Smooth muscle cell of the brain vasculature (primary cell): Measurements from ENCODE around the gene SHC4.
"Not testable (repeated sequence)": the region's sequence is repeated elsewhere in the genome, so short reads cannot be mapped to it uniquely, and the experiment has no call there.

Experiments used
- DNase-seq: peaks from one replicate; pipeline ENCODE4 v3.0.0-alpha.2; 2012; ENCODE audit warnings: low read depth, low spot score

SHC4 gene

DNA sequence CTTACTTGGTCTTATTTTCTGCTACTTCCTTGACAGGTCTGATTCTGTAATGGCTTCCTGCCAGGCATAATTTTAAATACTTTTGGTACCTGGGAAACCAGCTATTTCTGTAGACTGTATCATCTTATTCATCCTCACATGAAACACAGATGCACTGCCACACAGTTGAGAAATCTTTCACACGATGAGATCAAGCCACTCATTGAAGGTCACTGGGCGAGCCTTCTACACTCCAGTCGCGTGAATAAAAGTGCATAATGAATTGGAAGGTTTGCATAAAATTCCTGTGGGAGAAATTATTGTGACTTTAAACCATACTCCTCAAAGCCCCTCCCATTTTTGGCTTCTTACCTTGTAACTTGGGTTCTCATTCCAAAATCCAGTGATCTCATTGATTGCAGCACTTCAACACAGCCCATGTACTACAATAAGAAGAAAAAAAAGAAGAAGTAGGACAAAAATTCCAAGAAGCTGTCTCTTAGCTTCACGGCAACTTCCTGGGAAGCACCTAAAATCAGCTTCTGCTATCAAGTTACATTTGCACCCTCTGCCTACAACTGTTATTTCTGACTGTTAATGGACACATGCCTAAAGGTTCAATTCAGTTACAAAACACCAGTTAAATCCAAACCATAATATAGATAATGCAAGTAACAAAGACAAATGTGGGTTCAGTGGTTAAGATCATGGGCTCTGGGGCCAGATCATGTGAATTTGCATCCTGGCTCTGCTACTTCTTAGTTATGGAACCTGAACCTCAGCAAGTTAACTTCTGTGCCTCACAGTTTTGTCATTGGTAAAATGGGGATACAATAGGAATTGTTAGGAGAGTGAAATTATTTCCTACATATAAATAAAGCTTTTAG, 39.0 kb downstream of the SHC4 start:
- DNase-seq: no peak

DNA sequence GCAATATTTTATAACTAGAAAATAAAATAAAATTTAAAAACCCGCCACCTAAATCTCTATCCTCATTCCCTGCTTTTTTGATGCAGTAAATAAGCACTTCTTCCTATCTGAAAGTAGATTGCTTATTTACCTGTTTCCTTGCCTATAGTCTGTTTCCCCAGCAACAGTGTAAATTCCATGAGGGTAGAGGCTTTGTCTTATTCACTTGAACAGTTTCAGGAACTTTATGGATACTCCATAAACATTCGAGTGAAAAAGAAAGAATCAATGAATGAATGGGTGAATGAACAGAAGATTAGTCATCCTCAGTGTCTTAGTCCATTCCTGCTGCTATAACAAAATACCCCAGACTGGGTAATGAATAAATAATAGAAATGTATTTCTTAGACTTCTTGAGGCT, 41.7 kb downstream of the SHC4 start:
- no peak for DNase-seq

DNA sequence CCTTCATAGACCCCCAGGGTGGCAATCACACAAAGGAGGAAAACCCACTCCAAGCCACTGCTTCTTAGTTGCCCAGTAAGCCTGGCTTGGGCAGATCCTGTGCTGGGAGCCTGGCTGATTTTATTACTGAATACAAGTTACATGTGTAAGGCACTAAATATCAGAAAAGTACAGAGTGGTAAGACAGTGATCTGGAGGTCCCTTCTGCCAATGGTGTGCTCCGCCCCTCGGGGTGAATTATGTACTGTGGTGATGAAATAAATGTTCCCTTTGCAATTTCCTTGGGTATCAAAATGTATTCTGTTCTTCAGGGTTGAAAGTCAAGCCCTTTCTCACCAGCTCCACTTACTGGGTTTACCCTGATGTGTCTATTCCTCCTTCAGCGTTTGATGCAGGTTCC, 47.0 kb downstream of the SHC4 start:
- DNase-seq: no peak

DNA sequence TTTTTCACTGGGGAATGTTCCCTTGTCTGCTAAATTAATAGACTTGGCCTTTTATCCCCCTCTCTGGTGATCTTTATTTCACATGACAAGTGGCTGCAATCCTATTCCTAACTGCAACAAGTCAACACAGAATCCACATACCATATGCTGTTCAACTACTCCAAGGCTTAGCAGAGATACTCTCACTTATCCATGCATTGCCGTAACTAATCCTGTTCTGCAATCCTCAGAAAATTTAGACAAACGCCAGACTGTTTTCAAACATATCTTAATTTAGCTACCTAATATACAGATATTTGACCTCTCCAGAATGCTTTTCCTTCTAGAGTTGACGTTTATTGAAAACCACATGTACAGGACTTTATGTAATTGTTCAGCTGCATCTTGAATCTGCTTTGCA, 47.9 kb downstream of the SHC4 start:
- no peak for DNase-seq

DNA sequence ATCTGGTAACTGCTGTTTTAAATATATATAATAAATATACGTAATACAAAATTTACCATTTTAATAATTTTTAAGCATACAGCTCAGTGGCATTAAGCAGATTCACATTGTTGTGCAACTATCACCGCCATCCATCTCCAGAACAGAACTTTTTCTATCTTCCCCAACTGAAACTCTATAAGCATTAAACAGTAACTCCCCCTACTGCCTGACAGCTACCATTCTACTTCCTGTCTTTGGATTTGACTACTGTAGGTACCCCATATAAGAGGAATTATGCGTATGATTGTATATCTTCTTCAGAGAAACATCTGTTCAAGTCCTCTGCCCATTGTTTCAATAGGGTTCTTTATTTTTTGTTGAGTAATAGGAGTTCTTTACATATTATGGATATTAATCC, 49.0 kb downstream of the SHC4 start:
- DNase-seq: no peak

DNA sequence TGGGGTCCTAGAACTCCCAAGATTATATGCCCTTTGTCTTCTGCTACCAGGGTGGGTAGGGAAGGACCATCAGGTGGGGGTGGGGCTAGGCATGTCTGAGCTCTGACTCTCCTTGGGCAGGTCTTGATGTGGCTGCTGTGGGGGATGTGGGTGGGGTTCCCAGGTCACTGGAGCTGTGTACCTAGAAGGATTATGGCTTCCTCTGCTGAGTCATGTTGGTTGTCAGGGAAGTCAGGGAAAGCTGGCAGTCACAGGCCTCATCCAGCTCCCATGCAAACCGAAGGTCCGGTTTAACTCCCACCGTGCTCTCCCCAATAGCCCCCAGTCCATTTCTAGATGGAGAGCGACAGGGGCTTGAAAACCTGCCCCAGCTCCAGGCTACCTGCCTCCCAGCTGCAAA, 50.6 kb downstream of the SHC4 start:
- no peak for DNase-seq

DNA sequence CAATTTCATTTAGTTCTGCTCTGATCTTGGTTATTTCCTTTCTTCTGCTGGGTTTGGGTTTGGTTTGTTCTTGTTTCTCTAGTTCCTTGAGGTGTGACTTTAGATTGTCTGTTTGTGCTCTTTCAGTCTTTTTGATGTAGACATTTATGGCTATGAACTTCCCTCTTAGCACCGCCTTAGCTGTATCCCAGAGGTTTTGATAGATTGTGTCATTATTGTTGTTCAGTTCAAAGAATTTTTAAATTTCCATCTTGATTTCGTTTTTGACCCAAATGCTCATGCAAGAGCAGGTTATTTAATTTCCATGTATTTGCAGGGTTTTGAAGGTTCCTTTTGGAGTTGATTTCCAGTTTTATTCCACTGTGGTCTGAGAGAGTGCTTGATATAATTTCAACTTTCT, 53.2 kb downstream of the SHC4 start:
- DNase-seq: not testable (repeated sequence)

DNA sequence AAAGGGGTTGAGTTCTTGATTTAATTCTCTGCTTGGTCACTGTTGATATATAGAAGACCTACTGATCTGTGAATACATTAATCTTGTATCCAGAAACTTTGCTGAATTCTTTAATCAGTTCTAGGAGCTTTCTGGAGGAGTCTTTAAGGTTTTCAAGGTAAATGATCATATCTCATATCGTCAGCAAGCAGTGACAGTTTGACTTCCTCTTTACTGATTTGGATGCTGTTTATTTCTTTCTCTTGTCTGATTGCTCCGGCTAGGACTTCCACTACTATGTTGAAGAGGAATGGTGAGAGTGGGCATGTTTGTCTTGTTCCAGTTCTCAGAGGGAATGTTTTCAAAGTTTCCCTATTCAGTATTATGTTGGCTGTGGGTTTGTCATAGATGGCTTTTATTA, 54.4 kb downstream of the SHC4 start:
- not testable (repeated sequence) for DNase-seq

DNA sequence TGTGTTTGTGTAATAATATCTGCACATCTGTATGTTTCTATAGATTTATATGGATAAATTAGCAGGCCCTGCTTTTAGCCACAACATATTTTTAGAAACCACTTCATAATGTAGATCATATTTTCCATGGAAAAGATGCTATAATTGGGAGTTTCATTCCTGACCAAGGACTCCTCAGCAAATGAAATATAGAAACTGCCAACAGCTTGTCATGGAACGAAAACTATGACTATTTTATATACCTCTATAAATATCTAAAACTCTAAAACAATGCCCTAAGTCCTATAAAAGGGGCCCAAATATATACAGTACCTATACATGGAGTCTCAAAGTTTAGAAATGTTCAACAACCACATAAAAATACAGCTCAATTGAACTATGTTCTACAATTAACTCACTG, 57.9 kb downstream of the SHC4 start:
- DNase-seq: no peak

DNA sequence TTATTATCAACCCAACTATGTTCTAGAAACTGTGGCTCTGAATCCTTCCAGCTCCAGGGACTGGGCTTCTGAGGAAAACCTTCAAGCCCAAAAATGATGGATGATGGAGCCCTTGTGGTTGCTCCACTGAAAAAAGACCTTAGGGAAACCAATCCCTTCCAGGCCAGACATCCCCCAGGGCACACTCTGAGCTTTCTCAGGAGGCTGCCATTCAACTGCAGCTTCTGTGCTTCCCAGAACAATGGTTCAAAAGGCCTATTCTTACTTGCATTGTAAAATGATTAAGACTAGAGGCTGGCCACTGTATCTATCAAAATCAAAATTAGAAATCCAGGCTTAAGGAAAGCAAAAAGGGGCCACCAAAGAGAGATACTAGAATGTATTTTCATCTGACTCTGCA, 58.5 kb downstream of the SHC4 start:
- DNase-seq: no peak

DNA sequence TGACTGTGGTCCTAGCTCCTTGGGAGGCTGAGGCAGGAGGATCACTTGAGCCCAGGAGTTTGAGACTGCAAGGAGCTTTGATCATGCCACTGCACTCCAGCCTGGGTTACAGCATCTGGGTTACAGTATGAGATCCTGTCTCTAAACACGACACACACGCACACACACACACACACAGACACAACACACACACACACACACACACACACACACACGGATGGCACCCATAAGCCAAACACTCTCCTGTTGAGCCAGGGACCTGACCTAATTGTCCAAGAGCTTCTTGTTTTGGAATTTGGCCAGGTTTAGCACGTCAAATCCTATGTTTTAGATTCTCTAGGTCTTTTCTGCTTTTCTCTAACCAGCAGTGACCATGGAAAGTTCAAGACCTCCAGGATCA, 59.0 kb downstream of the SHC4 start:
- no peak for DNase-seq

DNA sequence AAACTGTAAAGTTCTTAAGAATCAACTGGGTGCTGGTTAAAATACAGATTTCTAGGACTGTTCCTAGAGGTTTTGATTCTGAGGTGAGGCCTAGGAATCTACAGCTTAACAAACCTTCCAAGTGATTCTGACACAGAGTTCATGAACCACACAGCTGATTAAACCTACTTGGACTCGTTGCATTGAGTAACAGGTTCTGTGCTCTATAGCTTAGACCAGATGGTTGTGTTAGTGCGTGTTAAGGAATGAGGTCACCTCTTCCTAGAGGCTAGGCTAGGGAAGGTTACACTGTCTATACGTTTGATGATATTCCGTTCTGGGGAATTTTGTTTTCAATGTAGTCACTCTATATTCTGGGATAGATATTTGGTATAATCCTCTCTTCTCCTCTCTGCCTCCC, 63.9 kb downstream of the SHC4 start:
- DNase-seq: no peak

DNA sequence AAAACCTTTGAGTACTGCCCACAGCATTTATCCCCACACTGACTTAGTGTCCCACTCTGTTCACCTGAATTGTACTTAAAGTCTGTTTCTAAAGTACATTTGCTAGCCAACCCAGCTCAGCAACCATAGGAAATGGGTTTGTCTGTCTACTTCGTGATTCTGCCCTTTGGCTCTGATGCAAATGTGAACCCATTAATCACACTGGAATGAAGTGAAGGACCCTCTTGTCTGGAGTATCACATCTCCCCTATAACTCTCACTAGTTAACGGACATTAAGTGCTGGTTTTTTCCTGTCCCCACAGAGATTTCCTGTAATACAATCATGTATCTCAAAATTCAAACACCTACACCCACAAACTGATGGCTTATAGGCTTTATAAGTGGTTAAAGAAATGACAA, 65.3 kb downstream of the SHC4 start:
- DNase-seq: no peak

DNA sequence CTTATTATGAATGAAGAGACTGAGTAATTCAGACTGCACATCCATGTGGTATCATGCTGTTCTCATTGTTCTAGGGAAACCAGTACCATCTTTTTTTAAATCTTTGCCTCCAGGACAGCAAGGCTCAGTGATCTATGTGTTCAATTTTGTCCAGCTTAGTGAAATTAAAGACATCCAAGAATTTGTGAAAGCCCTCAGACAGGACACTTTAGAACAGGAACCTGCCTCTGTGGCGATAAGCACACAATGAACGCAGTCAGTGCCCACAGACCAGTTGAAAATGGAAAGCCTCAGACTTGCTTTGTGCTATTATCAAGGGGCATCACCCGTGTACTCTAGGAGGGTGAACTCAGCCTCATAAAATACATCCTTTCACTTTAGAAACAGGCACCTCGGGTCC, 65.7 kb downstream of the SHC4 start:
- no peak for DNase-seq

DNA sequence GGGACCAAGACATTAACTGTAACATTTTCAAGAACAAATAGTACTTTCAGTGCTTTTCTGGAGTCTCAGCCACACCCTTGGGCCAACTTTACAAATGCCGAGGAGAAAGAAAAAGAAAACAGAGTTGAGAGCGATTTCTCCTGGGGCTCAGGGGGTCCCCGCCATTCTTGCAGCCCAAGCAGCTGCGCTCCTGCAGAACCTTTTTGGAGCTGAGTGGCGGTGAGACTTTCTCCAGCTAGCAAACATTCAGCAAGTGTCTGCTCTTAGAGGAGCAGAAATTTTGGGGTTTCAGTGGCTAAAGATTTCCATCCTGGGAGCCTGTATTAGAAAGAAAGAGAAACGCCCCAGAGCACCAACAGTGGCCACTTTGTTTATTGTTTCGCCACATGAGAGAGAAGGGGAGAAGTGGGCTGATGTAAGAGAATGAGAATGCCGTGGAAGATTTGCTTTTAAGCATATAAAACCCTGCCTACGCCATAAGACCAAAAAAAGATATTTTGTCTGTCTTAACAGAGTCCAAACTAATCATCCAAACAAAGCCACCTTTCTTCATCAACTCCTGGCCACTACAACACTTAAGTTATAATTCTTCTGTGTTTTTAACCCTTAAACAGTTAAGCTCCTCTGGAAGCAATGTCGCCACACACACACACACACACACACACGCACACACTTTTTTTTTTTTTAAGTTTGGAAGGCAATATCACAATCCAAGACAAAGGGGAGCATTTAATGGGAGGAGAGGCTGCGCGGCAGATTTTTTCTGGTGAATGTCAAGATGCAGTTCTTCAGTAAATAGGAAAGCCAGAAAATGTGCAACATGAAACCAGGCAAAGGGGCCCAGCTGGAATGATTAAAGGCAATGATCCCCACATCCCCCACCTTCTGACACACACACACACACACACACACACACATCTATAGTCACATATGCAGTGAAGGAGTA, 66.6 kb downstream of the SHC4 start:
- DNase-seq: no peak

DNA sequence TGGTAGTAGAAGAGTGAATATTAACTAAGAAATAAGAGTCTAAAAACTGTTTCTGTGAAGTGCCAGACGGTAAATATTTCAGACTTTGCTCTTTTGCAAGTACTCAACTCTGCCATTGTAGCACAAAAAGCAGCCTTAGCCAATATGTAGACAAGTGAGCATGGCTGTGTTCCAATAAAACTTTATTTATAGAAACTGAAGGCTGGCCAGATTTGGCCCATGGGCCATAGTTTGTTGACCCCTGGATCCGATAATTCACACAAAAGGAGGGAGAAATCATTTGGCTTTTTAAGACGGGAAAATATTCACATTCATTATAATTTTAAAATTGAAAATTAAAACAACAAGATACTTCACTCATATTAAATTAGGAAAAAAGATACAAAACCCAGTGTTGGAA, 70.4 kb downstream of the SHC4 start:
- DNase-seq: no peak

DNA sequence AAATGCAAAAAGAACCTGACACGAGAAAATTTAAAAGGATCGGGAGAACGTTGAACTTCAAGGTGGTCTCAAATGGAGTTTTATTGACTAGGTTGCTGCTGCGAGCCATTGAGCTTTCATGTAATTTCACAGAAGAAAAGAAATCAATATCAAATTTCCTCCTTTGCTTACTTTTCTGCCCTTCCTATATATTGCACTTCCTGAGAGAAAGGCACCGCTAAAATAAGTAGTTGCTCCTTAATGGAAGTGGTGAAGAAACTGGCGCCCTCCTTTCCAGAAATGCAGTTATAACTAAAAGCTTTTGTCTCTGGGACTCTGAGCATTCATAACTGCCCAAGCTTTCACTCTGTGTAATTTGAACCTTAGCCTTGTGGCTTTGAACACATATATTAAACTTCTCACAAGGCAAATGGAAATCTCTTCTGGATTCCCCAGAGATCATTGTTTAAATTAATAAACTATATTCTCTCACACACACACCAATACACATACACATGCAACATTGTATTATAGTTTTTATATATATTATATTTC, 72.4 kb downstream of the SHC4 start:
- DNase-seq: no peak

DNA sequence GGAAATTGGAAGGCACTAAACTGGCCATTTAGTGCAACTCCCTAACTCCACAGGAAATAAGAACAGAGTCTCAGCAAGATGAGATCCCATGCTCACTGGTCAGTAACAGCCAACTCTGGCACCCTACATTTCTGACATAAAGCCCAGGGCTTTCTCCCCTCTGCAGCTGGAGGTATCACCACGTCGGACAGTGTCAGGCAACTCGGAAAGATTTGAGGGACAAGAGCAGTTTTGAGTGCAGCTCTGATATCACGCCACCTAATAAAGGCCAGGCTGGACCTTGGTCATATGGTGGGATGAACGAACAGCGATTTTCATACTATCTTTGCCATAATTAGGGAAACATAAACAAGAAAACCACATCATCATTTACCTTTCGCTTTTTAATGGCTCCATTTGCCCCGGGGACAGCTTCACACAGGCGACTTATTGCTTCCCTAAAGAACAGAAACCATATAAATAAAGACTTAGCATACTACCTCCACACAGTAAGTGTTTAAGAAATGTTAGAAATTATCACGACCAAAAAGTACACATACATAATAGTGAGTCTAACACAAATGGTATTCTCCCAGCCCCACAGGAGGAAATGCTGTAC, 73.2 kb downstream of the SHC4 start:
- DNase-seq: no peak

DNA sequence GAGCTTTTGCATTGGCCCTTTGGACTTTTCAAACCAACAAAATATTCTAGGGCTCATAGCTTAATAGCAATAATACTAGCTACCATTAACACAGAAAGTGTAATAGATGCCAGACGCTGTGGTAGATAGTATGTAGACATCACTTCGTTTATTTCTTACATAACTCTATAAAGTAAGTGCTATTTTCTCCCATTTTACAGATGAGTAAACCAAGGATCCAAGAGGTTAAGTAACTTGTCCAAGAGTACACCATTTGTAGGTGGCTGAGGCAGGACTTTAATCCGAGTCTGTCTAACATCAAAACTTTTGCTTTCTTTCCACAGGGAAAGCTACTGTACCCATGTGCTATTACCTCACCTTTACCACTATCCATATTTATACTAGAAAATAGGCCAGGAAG, 73.8 kb downstream of the SHC4 start:
- DNase-seq: no peak

DNA sequence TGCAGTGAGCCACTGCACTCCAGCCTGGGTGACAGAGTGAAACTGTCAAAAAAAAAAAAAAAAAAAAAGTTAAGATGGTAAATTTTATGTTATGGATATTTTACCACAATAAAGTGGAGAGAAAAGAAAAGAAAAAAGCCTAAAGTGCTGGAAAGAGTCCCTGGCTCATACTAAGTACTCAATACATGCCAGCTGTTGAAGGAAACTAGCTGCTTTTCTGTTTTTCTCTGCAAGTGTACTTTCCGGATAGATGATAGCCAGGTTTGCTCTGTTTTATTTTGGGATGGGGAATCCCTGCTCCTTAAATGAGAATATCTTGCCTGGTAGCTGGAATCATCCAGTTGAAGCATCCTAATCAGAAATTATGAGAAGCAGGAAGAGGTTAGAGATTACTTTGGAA, 74.9 kb downstream of the SHC4 start:
- no peak for DNase-seq

DNA sequence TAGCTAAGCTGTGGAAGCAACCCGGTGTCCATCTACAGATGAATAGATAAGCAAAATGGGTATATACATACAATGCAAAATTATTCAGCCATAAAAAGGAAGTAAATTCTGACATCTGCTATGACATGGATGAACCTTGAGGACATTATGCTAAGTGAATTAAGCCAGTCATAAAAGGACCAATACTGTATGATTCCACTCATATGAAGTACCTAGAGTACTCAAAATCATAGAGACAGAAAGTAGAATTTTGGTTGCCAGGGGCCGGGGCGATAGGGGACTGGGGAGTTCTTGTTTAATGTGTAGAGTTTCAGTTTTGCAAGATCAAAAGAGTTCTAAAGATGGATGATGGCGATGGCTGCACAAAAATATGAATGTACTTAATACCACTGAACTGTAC, 75.5 kb downstream of the SHC4 start:
- DNase-seq: no peak

DNA sequence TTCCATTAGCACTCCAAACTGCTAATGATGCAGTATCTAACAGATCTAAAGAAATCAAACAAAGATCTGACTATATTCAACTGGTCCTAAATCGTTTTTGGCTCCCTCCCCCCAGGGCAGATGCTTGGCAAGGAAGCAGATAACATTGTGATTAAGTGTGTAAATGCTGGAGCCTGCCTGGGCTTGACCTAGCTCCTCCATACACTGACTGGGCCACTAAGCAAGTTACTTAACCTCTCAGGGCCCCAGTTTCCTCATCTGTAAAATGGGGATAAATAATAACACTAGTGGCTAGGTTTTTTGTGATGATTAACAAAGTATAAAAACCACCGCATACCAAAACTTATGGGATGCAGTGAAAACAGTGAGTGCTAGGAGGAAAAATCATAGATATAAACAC, 76.6 kb downstream of the SHC4 start:
- DNase-seq: no peak
